SHP77 treated with DMSO at 0.1 percent for 48 hours (cell line): ENCODE measurements around the gene CHN1.

Experiments used
- DNase-seq: peaks from one replicate; lab custom pipeline; 2025; lab: John Stamatoyannopoulos, UW

CHN1 gene

DNA sequence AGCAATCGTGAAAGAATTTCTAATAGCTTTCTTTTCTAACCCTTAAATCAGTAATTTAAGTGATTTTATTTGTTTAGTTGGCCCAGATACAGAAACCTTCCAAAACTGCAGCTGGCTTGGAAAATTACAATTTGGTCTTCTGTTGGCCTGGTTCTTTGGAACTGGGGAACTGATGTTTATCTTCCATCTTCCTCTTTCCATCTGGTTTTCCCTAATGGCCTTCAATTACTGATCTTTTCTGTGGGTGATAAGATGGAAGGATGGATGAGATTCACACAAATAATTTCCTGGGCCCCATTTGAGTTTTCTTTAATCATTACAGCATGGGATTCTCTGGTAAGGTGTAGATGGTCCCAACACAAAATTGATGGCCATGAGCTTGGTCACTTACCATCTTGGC lies 134.4 kb downstream of the CHN1 start:
- DNase-seq = no peak

DNA sequence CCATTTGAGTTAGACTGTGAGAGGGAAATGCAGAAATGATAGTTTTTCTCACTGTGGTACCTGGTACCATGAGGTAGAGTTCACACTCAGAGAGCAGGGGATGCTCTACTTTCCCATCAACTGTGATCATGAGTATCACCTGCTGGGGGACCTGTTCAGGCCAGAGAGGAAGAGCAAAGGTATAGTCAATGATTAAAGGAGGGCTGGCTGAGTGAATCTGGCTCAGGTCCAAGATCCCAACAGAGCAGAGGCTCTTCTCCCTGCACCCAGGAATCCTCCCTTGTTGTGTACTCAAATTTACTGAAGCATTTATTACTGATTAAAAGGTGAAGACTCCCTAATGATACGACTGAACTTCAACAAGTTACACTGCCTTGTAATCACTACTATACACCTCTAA lies 136.3 kb downstream of the CHN1 start:
- DNase-seq = no peak

DNA sequence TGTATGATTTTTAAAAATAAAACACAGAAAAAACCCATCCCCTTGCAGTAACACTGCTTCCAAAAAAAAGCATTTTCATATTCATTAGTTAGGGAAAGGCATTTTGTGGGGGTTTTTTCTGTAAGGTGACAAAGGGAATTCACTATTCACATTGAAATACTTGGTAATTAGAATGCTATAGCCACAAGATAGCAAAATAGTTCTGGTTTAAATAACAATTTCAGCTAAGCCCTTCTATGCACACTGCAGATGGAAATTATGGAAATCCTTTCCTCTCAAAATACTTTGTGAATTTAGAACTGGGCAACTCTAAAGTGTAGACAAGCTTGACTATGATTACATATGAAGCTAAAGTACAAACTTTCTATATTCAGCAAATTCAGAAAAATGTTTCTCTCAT lies 138.8 kb downstream of the CHN1 start:
- no peak for DNase-seq

DNA sequence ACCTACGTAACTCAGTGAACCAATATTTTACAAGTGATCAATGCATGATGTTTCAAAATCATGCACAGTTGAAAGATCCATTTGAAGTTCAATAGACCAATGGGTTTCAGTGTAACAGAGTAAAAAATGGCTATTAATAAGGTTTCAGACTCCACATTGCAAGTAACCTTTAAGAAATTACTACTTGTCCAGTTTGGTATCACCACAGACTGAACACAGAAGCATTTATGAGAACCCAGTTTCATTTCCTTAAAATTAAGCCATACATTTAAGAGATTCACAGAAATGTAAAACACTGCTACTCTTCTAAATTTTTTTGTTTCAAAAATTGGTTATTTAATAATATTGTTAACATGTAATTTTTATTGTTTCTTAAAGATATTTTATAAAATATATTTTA lies 142.0 kb downstream of the CHN1 start:
- DNase-seq = no peak

- DNase-seq = no peak
Observed at GRCh38 chr2:174859563-174860169, 145.5 kb downstream of the CHN1 start.

DNA sequence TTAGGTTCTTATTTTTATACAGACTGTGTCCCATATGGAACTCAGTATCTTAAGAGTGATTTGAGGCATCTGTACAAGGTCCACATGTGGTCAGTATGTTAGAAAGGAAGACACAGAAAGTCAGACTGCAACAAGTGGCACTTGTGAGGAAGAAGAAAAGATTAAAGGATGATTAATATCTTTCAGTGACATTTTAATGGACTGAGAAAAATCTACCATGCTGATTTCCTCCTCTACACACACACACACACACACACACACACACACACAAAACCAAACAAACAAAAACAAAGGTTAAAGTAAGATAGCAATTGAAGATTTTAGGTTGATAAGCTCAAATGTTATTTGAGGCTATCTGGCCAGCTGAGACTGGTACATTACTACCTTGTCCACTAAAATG lies 146.4 kb downstream of the CHN1 start:
- DNase-seq = no peak

GRCh38 chr2:174856447-174856846 lies 148.7 kb downstream of the CHN1 start:
- no peak for DNase-seq

DNA sequence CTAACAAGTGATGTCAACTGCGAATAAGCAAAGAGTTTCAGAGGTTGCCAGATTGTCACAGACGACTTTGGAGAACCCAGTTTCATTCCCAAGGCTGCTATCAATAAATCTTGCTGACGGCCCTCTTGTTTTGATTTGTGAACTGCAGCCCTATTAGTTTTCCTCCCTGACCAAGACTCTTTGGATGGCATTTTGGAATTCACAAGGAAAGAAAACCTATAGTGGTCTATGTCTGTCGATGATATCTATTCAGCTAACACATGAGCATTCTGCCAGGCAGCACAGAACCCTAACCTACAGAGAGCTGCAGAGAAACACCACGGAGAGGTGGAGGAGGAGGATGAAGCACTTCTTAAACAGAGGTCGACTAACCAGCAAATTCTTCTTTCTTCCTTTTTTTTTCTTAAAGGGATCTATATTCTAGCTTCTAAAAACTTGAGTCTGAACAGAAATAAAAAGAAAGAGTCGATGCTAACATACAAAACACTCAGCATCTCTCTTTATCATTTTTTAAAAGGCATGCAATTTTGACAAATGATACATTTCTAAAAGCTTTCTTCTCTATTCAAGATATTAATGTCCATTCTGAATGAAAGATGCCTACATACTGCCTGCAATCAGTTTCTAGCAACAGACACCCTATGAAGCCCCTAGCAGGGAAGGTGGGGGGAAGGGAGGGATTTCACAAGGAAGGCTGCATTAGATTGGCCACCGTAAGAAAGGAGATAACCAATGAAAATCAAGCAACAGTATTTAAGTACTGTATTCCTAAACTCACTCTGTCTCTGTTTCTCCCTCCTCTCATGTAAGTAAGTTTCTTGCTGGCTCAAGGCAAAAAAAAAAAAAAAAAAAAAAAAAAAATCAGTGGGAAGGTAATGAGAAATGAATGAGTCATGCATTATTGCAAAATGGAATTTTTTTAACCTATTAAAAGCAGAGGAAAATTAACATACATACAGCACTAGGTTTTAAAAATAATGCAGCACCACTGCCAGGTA lies 157.9 kb downstream of the CHN1 start:
- no peak for DNase-seq

DNA sequence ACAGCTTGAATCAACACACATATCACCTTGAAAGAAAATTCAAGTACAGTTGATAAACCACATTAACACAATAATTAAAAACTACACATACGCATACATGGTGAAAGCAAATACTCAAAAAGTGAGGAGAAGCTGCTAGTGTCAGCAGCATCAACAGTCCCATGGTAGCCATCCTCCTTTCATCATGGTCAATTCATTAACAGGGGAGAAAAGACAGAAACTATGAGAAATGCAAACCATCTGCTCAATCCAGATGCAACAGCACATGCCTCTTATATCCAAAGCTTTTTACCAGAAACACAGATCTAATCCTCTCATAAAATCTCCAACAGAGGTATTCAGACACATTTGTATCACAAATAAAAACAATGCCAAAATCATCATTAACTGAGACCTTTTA lies 159.0 kb downstream of the CHN1 start:
- DNase-seq = no peak

DNA sequence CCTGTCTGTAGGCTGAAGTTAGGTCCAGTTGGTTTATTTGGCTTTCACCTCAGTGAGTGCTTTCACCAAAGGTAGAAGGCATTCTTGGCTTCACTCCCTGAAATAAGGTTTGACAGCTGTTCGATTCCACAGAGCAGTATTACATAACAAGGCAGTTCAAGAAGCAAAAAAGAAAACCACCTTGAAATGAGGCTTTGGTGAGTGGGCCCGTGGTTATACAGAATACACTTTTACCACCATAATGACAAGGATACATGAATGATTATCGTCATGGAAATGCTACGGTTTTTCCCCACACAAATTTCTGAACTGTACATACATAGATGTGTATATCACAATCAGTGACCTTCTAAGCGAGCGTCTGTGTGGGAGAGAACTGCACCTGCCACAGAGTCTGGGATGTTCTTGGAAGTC lies 160.9 kb downstream of the CHN1 start:
- no peak for DNase-seq

- no peak for DNase-seq
Observed at GRCh38 chr2:174842496-174842895, 162.7 kb downstream of the CHN1 start.

- no peak for DNase-seq
Observed at GRCh38 chr2:174841936-174842335, 163.2 kb downstream of the CHN1 start.

- DNase-seq = no peak
Observed at GRCh38 chr2:174841350-174841749, 163.8 kb downstream of the CHN1 start.

- no peak for DNase-seq
Observed at GRCh38 chr2:174840436-174840835, 164.7 kb downstream of the CHN1 start.

GRCh38 chr2:174839662-174840061 lies 165.5 kb downstream of the CHN1 start:
- DNase-seq = no peak

DNA sequence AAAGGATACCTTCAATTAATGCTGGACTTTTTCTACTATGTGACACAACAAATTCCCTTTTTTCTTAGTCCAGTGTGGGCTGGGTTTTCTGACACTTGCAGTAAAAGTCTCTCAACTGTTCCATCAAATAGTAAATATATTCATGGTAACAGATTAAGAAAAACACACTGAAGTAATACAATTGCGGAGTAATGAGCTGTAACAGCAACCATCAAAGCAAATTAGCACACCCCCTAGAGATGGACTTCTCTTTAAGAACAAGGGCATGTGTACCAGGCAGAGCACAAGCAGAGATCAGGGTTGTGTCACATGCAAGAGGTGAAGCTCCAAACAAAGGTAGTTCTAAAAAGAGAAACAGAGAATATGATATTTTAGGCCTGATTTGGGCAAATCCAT lies 168.2 kb downstream of the CHN1 start:
- no peak for DNase-seq

GRCh38 chr2:174836377-174836994 lies 168.7 kb downstream of the CHN1 start:
- no peak for DNase-seq

- DNase-seq = no peak
Observed at GRCh38 chr2:174835797-174836255, 169.4 kb downstream of the CHN1 start.

DNA sequence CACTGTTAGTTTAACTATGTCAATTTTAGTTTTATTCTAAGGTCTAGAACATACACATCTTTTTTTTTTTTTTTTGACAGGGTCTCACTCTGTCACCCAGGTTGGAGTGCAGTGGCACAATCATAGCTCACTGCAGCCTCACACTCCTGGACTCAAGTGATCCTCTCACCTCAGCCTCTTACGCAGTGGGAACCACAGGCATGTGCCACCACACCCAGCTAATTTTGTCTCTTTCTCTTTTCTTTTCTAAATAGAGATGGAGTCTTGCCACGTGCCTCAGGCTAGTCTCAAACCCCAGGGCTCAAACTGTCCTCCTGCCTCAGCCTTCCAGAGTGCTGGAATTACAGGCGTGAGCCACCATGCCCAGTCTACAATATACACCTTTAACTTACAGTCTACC lies 171.4 kb downstream of the CHN1 start:
- no peak for DNase-seq

DNA sequence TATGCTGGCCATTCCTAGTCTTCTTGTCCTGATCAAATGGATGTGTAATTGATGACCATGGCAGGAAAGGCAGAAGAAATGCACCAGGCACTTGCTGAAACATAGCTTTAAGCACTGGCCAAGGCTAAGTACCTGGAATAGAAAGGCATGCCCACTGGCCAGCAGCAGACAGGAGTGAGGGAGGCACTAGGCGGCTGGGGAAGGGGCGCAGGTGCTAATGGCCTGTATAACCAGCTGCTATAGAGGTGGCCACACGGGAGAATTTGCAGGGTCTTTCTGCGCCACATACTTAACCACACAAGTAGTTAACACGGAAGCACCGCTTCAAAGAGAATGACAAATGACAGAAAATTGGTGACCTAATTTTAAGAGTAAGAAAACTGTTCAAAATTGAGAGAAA lies 174.6 kb downstream of the CHN1 start:
- no peak for DNase-seq

DNA sequence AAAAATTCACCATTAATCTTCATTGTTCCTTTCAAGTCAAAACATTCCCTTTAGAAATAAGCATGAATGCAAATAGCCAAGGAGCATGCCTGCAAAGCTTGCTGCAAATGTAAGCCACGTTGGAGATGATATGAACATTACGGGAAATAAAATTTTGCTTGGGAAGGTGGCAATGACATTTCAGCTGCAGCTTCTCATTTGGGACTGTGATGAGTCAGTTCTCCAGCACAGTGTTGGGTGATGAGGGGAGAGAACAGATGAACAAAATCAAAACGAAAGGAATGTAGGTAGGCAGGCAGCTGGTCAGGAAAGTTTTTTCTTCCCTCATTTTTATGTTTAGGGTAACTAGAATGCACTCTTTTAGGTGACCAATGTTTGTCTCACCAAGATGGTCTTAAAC lies 175.6 kb downstream of the CHN1 start:
- no peak for DNase-seq

DNA sequence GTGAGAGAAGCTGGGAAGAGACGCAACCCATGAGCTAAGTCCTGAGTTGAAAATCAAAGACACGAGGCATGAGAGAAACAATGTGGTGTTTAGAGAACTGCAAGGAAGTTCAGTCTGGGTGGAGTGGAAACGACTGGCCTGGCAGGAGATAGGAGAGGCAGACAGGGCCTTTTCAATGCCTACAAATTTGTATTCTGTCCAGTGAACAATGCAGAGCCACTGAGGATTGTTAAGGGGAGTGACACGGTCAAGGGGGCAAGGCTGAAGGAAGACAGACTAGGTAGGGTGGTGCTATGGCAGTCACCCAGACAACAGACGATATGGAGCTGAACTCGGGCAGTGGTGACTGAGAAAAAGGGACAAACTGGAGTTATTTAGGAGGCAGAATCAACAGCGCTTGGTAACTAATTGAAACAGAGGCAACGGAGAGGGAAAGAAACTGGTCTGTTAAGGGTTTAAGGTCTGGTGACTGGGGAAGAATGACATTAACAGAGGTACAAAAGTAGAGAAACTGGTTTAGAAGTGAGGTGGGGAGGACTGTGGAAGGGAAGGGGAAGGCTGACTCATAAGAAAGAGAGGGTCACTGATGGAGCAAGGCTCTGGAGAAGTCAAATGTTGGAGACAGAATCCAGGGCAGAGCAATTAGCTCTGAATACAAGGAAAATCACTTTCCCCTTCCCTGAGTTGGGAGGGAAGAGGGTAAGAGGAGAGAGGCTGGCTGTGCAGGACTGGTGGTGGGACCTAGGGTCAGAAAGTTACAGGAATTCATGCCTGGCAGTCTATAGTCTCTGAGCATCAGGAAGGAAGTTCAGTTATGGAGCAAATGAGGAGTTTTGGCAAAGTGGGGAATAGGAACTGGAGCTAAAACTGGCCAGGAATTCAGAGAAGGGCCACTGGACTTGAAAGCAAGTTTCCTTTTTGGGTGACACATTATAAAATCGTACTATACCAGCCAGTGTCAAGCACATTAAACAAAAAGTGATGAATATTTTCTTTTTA lies 177.5 kb downstream of the CHN1 start:
- DNase-seq = no peak
